OCI-LY1 (cell line): ENCODE measurements around the gene FAH.

Experiments used
- H2AFZ ChIP-seq: fragments of 200-600 bp; sonication (generic), shearing (Covaris generic); 2 replicates; pipeline ENCODE4 v1.6.0; 2014; ENCODE audit warnings: antibody characterized with exemption, mild to moderate bottlenecking, low read length
- H3F3A ChIP-seq: fragments of 200-600 bp; sonication (generic), shearing (Covaris generic); 2 replicates; pipeline ENCODE4 v1.6.0; 2014; ENCODE audit warnings: mild to moderate bottlenecking, antibody characterized with exemption, low read length, moderate library complexity; ENCODE audit not compliant: insufficient read depth
- H3K27ac ChIP-seq: fragments of 200-600 bp; sonication (generic); 2 replicates; pipeline ENCODE4 v1.5.1; 2014; ENCODE audit warnings: low read length, mixed run types, mild to moderate bottlenecking, low read depth; ENCODE audit not compliant: poor library complexity, severe bottlenecking
- H3K27me3 ChIP-seq: fragments of 200-600 bp; sonication (generic); 2 replicates; pipeline ENCODE4 v1.6.0; 2014; ENCODE audit warnings: antibody characterized with exemption, mild to moderate bottlenecking, low read length, moderate library complexity; ENCODE audit not compliant: insufficient read depth
- H3K36me3 ChIP-seq: fragments of 200-600 bp; sonication (generic); 2 replicates; pipeline ENCODE4 v1.6.1; 2014; ENCODE audit warnings: mild to moderate bottlenecking, antibody characterized with exemption, low read length, moderate library complexity, mixed read lengths; ENCODE audit not compliant: insufficient read depth
- H3K4me1 ChIP-seq: fragments of 200-600 bp; sonication (generic); 2 replicates; pipeline ENCODE4 v1.5.1; 2014; ENCODE audit warnings: mild to moderate bottlenecking, low read length, moderate library complexity; ENCODE audit not compliant: insufficient read depth, severe bottlenecking
- H3K4me2 ChIP-seq: fragments of 200-600 bp; sonication (generic), shearing (Covaris generic); 2 replicates; pipeline ENCODE4 v1.6.1; 2014; ENCODE audit warnings: low read length
- H3K4me3 ChIP-seq: fragments of 200-600 bp; sonication (generic); 2 replicates; pipeline ENCODE4 v1.5.1; 2014; ENCODE audit warnings: low read length, low read depth, mild to moderate bottlenecking, mixed read lengths; ENCODE audit not compliant: poor library complexity, severe bottlenecking
- H3K79me2 ChIP-seq: fragments of 200-600 bp; shearing (Covaris generic); 2 replicates; pipeline ENCODE4 v1.6.1; 2016; ENCODE audit warnings: mixed run types, low read length, mixed read lengths; ENCODE audit not compliant: insufficient read depth
- H3K9ac ChIP-seq: fragments of 200-600 bp; sonication (generic), shearing (Covaris generic); 2 replicates; pipeline ENCODE4 v1.6.1; 2014; ENCODE audit warnings: mild to moderate bottlenecking, low read length, mixed read lengths
- H3K9me2 ChIP-seq: fragments of 200-600 bp; sonication (generic), shearing (Covaris generic); 2 replicates; pipeline ENCODE4 v1.6.1; 2014; ENCODE audit warnings: low read depth, mild to moderate bottlenecking, low read length, mixed read lengths
- H3K9me3 ChIP-seq: fragments of 200-600 bp; shearing (Covaris generic); 2 replicates; pipeline ENCODE4 v1.6.1; 2014; ENCODE audit warnings: low read length, mixed read lengths
- H4K20me1 ChIP-seq: fragments of 200-600 bp; sonication (generic), shearing (Covaris generic); 2 replicates; pipeline ENCODE4 v1.6.0; 2016; ENCODE audit warnings: mild to moderate bottlenecking, low read length; ENCODE audit not compliant: insufficient read depth
- CTCF ChIP-seq: fragments of 200-600 bp; sonication (generic), shearing (Covaris generic); IDR thresholded peaks from 2 replicates; pipeline ENCODE4 v1.5.1; 2017; ENCODE audit warnings: mild to moderate bottlenecking, antibody characterized with exemption, low read length, moderate library complexity, mixed read lengths
- EZH2 ChIP-seq: fragments of 200-600 bp; sonication (generic), shearing (Covaris generic); IDR thresholded peaks from 2 replicates; pipeline ENCODE4 v1.8.0; 2017; ENCODE audit warnings: borderline replicate concordance, mixed run types, mild to moderate bottlenecking, antibody characterized with exemption, low read length, moderate library complexity, mixed read lengths

FAH gene

GRCh38 chr15:80170596-80170995, 17.8 kb downstream of the FAH start:
- Histone ChIP-seq H3K9me3 (no peaks in the 10 kb centered on the region), H3K27me3 (no peaks in the 10 kb centered on the region), H3K9me2 (no peaks in the 10 kb centered on the region), H3K27ac (no peak overlapping the region), H3K4me1 (no peaks in the 10 kb centered on the region), H2AFZ (no peak overlapping the region), H4K20me1 (no peaks in the 10 kb centered on the region), H3K9ac (no peak overlapping the region), H3F3A (no peaks in the 10 kb centered on the region), H3K4me2 (no peak overlapping the region), H3K79me2 (no peaks in the 10 kb centered on the region), H3K4me3 (no peak overlapping the region), H3K36me3 (no peaks in the 10 kb centered on the region)
- TF ChIP-seq EZH2 (no peak), CTCF (no peak)

GRCh38 chr15:80171787-80172186, 19.0 kb downstream of the FAH start:
- Histone ChIP-seq H3K36me3 (no peaks in the 10 kb centered on the region), H3K79me2 (no peaks in the 10 kb centered on the region), H4K20me1 (no peaks in the 10 kb centered on the region), H3K4me1 (no peaks in the 10 kb centered on the region), H3K27me3 (no peaks in the 10 kb centered on the region), H3K9me2 (no peaks in the 10 kb centered on the region), H3K27ac (no peak overlapping the region), H3K9ac (no peak overlapping the region), H3K9me3 (no peaks in the 10 kb centered on the region), H3F3A (no peaks in the 10 kb centered on the region), H3K4me2 (no peak overlapping the region), H3K4me3 (no peak overlapping the region), H2AFZ (no peak overlapping the region)
- TF ChIP-seq EZH2 (no peak), CTCF (no peak)

GRCh38 chr15:80172401-80172800, 19.6 kb downstream of the FAH start:
- H3K36me3 ChIP-seq, result no peaks in the 10 kb centered on the region
- H3K9me2 ChIP-seq, result no peaks in the 10 kb centered on the region
- no peak overlapping the region for H3K4me3 ChIP-seq
- no peaks in the 10 kb centered on the region for H3K9me3 ChIP-seq
- H2AFZ ChIP-seq, result no peak overlapping the region
- H3K9ac ChIP-seq, result no peak overlapping the region
- H3K27me3 ChIP-seq, result no peaks in the 10 kb centered on the region
- H3K4me1 ChIP-seq, result no peaks in the 10 kb centered on the region
- TF ChIP-seq CTCF (no peak), EZH2 (no peak)
- H3K79me2 ChIP-seq, result no peaks in the 10 kb centered on the region
- H4K20me1 ChIP-seq, result no peaks in the 10 kb centered on the region
- H3F3A ChIP-seq, result no peaks in the 10 kb centered on the region
- H3K27ac ChIP-seq, result no peak overlapping the region
- H3K4me2 ChIP-seq, result no peak overlapping the region
